HG02852 (cell line): ENCODE measurements around the gene TLE4.
"Not testable (repeated sequence)": the region's sequence is repeated elsewhere in the genome, so short reads cannot be mapped to it uniquely, and the experiment has no call there.

ENCODE experiments used
- ATAC-seq: cut with Tn5 transposase; IDR thresholded peaks from one replicate; pipeline ENCODE4 v1.9.1; 2021; ENCODE audit warnings: mild to moderate bottlenecking, moderate library complexity; ENCODE audit not compliant: unreplicated experiment

The TLE4 gene

DNA sequence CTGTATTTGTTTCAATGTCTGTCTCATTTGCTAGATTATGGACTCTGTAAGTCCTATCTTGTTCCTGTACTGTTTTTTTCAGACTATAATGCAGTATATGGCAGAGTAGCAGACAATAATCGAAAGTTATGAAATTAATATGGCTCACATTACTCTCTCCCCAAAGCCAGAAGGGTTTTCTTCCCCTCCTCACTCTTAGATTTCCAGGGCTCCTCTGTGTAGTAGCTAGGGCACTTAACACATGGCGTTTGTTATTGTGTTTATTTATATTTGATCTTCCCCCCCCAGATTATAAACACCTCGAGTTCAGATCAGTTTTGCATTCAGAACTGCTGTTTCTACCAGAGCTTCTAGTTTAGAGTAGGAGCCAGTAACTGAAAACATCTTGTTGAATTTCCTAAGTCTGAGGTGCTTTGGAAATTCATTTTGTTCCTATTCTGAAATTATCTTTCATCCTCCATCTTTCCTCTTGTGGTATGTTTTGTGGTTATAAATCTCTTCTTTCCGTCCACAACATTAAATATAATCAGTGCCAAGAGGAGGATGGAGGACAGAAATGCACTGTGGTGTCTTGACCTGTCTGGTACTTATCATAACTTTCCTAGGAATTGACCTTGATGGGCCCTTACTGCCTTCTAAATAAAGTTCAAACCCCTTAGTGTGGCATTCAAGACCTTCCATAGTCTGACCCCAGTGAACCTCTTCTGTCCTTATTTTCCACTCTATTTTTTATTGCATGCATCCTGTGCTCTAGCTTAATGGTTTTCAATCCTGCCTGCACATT lies 27.0 kb downstream of the TLE4 start:
- ATAC-seq: no peak

DNA sequence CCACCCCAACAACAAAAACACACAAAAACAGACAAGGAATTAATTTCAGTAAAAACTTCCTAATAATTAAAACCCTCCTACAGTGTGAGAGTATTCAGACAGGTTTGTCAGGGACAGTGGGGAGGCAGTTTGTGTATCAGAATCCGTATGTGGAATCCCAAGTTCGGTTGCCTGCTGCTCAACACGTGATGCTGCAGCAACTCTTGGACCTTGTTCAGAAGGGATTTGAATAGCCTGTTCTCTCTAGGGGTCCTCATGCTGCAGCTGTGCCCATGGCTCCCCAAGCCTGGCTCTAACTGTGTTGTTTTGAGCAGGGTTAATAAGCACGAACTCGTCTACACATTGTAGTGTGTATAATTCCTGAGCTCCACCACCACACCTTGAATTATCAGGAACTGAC lies 28.7 kb downstream of the TLE4 start:
- ATAC-seq: no peak

- ATAC-seq: no peak
These were observed 31.6 kb downstream of the TLE4 start for GRCh38 chr9:79603222-79603920.

GRCh38 chr9:79604149-79604548 lies 32.4 kb downstream of the TLE4 start:
- ATAC-seq: no peak

DNA sequence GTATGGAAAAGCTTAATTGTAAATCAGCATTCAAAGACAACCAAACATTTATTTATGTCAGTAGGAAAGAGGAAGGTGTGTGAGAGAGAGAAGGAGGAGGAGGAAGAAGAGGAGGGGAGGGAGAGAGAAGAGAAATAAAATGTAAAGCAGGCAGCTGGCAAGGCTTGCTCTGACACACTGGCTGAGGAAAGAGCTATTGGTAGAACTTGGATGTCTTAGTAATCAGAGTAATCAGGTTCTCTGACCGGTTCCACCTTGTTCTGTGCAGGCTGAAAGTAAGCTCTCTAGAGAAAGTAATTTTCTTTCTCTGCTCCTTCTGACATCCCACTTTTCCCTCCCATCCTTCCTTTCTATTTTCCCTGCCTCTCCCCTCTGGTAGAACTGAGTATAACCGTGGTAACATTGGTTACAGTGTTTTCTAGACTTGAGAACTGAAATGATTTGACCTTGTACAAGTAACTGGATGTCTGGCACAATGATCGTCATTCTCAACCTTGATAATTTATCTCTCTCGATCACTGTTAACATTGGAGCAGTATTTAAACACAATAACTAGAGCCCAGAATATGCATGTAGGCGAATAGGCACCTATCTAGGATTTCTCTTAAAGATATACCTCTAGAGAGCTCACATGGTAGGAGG lies 33.3 kb downstream of the TLE4 start:
- no peak for ATAC-seq

GRCh38 chr9:79606529-79606928 lies 34.8 kb downstream of the TLE4 start:
- ATAC-seq: not testable (repeated sequence)

- no peak for ATAC-seq
These were observed 37.8 kb downstream of the TLE4 start for GRCh38 chr9:79609468-79610018.

GRCh38 chr9:79610019-79610631 lies 38.4 kb downstream of the TLE4 start:
- no peak for ATAC-seq

GRCh38 chr9:79610791-79611614 lies 39.2 kb downstream of the TLE4 start:
- ATAC-seq: peak; percentile 97

DNA sequence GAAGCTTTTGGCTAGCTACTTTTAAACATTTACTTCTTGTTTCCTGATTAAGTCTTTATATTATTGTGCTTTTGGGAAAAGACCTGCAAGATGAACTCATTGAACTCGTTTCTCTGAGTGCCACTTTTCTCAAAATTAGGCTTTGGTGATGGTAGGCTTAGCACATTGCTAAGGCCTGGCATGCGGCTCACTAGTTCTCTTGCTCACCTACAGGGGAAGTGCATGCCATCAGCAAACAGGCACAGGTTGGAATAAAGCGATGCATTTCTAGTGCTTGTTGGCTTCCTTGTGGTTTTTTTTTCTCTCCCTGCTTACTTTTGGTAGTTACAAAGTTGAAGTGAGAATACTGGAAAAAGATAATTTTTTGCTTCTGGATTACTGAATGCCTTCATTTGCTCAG lies 41.4 kb downstream of the TLE4 start:
- no peak for ATAC-seq

- no peak for ATAC-seq
These were observed 43.3 kb downstream of the TLE4 start for GRCh38 chr9:79615038-79615437.

DNA sequence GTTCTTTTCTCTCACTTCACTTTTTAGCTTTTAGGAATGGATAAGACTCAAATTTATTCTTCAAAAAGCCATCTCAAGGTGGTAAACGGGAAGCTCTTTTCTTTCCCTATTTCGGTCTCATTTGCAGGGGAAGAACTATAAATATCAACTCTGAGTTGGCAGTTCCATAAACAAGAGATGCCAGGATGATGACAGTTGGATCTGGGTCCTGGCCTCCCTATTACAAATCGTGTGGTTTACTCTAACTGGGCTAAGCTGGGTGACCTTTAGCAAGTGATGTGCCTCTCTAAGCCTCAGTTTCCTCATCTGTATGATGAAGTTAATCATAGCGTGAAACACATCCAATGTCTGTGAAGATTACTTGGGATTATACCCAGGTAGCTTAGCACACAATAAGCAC lies 44.2 kb downstream of the TLE4 start:
- ATAC-seq: no peak

DNA sequence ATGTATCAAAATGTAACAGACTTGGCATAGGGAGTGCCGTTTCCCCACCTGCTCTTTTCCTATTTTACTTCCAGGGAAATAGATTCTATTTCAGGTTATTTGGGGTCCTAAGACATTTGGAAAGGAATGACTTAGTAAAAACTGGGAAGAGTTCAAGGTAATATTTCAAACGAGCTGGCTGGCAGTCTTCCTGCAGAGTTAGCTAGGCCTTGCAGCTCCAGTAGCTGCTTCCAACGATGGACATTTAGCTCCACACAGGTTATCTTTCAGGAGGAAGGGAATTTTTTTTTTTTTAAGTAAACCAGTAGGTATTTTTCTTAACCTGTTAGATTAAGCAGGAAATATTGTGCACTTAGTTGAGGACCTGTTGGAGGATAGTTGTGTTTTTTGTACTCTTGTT lies 45.2 kb downstream of the TLE4 start:
- no peak for ATAC-seq

DNA sequence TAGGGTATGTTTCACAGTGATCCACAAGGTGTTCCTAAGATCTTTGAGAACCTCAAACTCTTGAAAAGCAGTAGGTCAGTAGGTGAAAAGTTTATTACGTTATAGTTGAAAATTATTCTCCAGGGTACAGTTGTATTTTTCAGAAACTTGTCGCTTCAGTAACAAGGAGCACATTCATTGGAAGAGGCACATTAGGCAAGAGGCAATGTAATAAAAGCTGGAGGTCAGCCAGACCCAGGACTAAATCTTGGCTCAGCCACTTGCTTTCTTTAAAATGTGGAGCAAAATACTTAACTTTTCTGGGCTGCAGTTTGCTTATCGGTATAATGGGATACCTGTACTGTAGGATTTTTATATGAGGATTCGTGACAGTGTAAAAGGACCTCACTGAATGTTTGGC lies 45.6 kb downstream of the TLE4 start:
- no peak for ATAC-seq

GRCh38 chr9:79619930-79620329 lies 48.2 kb downstream of the TLE4 start:
- no peak for ATAC-seq

DNA sequence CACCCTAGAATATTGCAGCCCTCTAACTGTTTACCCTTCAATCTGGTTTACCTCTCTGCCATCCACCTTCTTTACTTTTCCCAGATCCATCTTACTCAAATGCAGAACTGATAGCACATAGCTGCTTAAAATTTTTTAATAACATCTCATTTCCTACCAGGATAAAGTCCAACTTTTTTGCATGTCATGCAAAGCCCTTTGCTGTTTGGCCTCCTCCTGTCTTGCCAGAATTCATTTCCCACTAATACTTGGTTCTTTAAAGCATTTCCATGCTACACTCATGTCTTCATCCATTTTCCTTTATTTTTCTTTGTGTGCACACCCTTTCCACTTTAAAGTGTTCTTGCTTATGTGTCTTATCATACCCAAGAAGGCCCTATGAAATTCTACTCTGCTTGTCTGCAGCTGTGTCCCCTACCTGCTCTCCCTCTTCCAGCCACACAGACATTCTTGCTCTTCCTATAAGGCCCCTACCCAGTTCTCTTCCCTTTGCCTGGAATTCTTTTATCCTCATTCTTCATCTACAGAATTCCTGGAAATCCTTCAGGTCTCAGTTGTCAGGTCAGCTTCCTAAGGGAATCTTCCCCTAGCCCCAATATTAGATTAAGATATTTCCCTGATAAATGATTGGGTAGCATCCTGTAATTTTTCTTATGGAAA lies 50.3 kb downstream of the TLE4 start:
- ATAC-seq: no peak

DNA sequence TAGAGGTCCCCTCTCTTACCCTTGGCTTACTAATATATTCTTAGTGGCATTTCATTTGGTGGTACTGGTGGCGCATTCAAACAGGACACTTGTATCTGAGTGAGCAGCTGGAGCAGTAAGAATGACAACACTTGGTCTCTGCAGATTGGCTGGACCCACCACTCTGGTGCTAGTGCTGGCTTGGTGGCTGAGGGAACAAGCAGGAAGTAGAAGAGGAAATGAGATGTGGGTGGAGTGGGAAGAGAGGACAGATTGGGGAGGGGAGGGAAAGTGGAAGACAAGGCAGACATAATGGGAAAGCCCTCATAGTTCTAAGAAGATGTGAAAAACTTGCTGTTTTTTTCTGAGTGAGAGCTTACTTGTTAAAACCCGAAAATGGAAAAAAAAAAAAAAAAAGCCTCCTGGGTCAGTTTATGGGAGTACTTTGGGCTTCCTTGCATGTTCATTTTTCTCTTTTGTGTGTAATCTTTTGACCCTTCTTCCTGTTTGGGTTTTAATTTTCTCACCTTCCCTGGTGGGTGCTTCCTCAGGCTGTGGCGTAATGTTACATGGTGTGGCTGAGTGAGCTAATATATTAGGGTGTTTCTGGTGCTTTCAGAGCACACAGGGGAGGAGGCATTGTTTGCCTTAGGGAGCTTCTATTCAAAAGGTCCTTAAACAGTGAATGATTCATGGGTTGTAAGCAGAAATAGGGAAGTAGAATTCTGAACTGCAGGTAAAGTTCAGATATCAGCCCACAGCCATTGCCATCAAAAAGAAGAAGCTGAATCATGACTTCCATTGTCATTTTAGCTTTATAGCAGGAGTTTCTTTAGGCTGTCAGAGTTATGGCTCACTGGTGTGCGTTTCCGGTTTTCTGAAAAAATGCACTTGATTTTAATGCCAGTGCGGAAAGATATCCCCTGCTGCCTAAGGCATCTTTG lies 52.3 kb downstream of the TLE4 start:
- ATAC-seq: peak; percentile 95

- ATAC-seq: no peak
These were observed 58.0 kb downstream of the TLE4 start for GRCh38 chr9:79629721-79630120.
